NCI-H2107 (cell line): ENCODE results near the gene GLUL.

Experiments used
- DNase-seq: peaks from one replicate; lab custom pipeline; 2025; lab: John Stamatoyannopoulos, UW

Gene GLUL

DNA sequence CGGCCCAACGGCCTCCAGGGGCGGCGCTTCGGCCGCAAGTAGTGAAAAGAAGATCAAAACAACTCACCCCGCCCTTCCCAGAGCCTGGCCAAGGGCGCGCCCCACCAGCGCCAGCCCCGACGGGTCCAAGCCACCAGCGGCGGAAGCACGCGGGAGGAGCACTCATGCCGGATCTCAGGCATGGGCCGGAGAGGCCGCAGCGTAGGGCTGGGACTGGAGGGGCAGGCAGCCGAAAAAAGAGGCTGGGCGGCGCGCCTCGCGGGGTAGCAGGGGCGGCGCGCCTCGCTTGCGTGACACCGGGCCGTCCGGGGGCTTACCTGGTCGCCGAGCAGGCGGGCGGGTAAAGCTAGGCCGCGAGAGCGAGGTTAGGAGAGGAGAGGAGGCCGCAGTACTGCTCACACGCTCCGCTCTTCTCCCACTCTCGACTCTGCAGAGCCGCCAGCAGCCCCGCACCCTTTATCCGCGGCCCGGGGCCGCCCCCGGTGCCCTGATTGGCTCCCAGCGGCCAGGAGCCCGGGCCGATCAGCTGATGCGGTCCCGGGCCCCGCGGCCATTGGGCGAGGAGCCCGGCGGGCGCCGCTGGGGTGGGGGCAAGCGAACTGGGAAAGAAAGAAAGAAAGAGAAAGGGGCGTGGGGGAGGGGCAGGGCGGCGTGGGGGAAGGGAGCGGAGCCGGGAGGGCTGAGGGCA lies at the start of gene GLUL:
TSS of gene GLUL (minus strand) at position 429 of the 688 bp plus-strand sequence. CDS start 3,053 bp downstream, outside the sequence.
- peak; percentile 92 for DNase-seq

DNA sequence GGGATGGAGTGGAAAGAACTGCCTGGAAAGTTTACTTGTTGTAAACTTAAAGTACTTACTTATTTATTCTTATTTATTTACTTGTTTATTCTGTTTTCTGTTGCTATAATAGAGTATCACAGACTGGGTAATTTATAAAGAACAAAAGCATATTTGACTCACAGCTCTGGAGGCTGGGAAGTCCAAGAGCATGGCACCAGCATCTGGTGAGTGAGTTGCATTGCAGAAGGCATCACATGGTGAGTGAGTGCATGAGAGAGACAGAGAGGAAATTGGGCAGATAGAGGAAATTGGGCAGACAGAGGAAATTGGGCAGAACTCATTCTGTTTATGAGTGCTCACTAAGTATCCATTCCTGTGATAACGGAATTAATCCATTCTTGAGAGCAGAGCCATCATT lies 46.7 kb upstream of the GLUL start:
- no peak for DNase-seq

DNA sequence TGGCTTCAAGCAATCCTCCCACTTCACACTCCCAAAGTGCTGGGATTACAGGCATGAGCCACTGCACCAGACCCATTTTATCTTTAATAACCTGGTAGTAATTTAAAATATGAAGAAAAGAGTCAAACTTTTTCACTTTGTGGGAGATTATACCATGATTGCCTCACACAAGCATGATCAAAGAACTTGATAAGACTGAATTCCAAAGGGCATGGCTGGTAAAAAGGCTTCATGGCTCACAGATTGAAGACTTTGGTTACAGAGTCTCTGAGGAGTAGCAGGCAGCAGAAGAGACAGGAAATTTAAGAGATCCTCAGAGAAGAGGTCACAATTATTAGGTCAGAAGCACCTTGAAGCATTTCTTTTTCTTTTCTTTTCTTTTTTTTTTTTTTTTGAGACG lies 42.0 kb upstream of the GLUL start:
- DNase-seq, result no peak

DNA sequence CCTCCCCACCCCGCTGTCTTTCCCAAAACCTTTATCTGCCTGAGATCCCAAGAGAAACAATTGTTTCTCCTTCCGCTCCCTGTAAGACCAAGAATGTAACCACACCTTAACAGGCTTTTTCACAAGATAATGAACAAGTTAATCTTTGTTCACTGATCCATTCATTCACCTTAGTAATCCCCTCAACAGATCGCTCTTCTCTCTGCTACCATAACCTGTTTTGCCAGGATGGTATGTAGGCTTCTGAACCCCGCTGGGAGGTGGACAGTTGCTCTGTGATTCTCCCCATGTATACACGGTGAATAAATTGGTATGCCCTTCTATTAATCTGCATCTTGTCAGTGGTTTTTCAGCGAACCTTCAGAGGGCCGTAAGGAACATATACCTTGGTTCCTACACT lies 39.7 kb upstream of the GLUL start:
- DNase-seq, result no peak

DNA sequence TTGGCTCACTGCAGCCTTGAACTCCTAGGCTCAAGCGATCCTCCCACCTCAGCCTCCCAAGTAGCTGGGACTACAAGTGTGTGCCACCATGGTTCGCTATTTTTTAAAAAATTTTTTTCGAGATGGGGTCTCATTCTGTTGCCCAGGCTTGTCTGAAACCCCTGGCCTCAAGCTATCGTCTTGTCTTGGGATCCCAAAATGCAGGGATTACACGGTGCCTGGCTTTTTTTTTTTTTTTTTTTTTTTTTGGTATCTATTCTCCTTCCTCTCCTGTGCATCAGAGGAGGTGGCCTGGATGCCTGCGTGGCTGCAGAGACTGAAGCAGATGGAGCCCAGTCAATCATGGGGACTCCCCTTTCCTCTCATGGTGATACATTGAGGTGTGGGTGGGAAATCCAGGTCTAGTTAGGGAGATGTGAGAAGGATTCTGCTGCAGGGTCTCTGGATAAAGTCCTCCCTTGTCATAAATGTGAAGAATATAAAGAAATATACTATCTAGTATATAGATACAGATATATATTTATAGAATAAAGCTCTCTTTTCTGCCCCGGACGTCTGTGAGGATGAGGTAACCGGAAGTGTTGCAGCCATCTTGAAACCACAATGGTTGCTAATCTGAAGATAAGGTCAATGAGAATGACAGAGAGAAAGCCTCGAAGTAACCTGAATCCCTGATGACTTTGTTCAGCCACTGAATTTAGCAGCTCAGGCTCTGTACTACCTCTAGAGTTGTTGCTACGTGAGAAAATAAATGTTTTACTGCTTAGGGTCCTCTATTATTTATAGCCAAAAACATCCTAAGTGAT lies 38.9 kb upstream of the GLUL start:
- DNase-seq, result peak; percentile 11

DNA sequence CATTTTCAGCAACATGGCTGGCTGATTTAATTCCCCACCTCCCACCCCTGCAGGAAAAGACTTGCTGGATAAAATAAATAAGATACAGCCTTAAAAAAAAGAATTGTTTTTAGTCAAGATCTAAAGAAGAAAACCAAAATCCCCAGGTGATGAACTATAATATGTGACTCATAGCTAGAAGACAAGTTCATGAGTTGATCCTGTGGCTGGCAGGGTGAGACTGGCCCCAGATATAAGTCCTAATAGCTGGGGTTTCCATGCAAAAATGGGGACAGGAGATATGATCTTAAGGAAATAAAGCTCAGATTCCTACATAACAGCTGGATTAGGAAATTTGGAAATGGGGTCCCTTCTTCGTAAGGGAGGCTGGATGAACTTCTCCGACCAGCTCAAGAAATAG lies 36.5 kb upstream of the GLUL start:
- no peak for DNase-seq

DNA sequence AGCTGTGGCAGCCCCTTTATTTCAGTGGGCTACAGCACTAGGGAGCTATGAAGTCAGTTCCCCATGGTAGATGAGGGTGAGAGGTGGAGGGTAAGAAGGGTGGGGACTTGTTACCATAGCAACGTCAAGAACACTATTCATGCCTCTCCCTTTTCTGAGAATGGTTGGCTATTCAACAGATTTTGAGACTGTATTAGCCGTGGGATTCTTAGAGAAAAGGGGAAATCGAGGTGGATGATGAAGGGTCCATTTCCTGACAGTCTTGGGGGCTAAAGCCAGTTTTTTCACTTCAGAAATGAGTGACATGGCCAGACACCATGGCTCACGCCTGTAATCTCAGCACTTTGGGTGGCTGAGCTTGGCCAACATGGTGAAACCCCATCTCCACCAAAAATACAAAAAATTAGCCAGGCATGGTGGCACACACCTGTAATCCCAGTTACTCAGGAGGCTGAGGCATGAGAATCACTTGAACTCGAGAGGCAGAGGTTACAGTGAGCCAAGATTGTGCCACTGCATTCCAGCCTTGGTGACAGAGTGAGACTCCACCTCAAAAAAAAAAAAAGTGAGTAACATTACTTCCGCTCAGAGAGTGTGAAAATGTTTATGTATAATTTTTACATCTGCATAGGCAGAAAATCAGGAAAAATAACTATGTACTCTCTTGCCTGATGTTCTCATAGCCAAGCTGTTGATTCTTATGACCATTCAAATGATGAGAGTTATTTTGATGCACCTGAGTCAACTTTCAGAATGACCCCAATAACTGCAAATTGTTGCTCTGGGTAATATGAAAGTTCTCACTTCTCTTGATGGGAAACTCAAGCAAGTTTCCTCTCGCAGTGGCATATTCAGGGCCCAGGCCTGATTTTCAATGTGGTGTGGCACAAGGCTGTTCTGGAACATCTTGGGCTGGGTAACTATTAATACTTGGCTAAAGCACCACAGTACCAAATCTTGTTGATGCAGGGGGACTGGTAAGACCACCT lies 35.1 kb upstream of the GLUL start:
- no peak for DNase-seq

DNA sequence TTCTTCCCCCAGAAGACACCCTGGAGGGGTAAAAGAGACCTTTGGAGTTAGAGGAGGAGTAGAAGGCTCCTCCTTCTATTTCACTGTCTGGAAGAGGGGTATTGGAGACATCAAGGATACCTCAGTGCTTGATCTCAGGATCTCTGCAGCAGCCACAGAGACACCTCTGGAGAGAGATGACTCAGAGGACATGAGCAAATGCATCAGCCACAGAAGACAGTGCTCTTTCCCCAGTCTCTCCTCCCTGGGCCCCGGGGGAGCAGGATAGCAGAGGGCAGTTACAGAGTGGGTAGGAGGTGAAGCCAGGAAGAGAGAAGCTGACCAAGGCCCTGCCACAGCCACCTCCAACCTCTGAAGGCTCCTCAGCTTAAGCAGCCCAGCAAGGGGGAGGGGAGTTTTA lies 24.2 kb upstream of the GLUL start:
- no peak for DNase-seq

DNA sequence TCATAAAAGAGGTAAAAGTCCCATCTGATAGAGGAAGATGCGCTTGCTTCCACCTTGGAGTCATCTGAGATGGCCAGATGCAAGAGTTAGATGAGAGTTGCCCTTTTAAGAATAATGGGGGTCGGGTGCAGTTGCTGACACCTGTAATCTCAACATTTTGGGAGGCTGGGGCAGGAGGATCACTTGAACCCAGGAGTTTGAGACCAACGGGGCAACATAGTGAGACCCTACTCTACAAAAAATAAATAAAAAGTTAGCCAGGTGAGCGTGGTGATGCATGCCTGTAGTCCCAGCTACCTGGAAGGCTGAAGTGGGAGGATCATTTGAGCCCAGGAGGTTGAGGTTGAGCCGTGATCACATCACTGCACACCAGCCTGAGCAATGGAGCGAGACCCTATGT lies 22.4 kb upstream of the GLUL start:
- DNase-seq, result no peak

DNA sequence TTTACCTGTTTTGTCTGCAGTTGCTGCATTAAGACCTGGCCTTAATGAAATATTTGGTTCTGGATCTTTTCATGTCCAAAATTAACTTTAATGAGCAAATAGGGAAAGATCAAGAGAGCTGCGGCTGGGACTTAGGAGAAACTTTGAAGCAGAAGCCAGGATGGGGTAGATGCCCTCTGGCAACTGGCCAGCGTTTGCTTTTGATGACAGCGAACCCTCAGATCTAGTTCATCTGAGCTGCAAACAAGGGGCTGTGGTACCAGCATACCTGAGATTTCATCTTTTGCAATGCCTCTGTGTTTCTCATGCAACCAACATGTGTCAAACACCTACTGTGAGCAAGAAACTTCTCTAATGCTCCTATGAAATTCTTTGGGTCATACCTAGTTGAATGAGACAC lies 21.9 kb upstream of the GLUL start:
- DNase-seq, result no peak

DNA sequence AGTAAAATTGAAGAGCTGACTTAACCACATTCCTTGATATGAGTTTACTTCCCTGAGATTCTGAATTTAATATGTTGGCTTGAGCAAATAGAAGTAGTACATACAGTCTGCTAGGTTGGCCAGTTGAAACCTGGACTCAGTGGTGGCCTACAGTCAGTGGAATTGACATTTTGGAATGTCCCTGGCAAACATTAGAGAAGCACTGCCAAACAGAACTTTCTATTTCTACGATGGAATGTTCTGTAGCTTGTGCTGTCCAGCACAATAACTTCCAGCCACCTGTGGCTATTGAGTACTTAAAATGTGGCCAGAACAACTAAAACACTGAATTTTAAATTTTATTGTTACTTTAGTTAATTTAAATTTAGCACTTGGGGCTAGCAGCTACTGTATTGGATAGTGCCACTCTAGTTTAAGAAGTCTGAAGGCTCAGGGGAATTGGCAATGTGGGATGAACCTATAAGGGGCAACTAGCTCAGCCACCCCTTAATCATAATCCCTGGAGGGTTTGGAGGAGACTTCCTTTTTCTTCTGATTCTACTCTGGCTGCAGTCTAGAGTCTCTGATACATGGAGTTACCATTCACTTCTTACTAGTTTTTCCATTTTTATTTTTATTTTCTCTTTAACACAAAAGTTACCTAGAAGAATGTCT lies 19.2 kb upstream of the GLUL start:
- no peak for DNase-seq

DNA sequence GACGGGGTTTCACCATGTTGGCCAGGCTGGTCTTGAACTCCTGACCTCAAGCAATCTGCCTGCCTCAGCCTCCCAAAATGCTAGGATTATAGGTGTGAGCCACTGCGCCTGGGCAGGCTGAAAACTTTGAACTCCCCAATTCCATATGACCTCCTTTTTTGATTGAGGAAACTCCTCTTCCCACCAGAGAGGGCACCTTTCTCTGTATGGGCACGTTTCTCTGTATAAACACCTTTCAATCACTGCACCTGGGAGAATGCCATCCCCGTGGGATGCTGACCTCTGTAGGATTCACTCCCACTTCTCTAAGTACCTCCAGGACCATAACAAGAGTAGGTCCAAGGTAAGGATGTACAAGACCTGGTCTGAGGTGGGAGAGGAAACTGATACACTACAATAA lies 18.5 kb upstream of the GLUL start:
- no peak for DNase-seq

DNA sequence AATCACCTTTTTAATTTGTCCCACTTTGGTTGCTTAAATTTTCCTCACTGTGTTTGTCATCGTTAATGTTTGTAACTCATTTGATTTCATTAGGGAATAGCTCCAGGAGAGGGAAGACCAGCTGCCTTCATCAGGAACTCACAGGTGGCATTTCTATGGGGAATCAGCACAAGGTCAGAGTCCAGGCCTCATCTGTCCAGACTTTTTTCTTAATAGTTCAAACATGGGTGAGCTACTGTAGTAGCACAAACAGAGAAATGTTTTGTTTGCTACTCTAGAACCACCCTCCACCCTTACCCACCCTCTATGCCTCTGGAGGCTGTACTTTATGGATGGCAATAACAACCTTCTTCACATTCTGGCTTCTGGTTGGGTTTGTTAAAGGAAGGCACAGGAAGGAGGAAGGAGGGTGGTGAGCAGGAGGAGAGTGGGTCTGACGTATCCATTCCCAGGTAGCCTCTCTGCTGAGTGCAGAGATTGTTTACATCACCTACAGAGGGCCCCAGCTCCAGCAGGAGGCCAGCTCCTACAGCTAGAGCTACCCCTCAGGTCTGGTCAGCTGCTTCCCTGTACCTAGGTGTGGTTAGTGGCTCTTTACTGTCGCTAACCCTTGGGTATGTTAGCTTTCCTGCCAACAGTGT lies 17.0 kb upstream of the GLUL start:
- no peak for DNase-seq

DNA sequence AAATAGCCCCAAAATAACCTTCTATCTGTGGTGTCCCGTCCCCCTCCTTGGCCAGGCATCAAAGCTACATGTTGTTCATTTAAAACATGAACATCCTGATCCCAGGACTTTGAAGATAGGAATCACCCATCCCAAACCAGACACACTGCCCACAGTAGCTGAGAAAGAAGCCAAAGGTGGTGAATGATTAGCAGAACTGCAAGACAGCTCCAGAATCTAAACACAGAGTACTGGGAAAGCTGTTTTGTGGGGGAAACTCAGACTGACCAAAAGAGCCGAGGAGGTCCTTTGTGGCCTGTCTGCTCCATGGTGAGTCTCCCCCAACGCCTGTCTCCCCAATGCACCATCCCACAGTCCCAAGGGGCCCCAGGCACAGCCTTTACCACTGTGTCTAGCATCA lies 16.1 kb upstream of the GLUL start:
- DNase-seq, result no peak

DNA sequence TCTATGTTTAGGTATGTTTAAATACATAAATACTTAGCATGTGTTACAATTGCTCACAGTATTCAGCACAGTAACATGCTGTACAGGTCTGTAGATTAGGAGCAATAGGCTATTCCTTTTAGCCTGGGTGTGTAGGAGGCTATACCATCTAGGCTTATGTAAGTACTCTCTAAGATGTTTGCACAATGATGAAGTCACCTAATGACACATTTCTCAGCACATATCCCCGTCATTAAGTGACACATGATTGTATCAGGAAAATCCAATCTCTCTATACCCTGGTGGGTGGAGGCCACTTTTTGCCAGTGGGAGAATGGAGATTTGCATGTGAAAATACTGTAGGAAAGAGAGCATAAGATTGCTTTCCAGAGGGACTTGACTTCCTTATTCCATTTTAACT lies 14.4 kb upstream of the GLUL start:
- DNase-seq, result no peak

DNA sequence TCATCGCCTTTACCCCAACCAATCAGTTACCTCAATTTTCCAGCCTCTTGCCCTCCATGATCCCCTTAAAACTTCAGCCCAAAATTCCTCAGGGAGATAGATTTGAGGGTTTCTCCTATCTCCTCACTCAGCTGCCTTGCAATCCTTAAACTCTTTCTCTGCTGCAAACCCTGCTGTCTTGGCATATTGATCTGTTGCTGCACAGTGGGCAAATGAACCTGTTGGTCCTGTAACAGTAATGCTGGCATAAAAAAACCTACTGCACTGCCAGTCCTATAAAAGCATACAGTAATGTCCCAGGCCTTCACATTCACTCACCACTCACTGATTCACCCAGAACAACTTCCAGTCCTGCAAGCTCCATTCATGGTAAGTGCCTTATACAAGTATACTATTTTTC lies 14.0 kb upstream of the GLUL start:
- no peak for DNase-seq

DNA sequence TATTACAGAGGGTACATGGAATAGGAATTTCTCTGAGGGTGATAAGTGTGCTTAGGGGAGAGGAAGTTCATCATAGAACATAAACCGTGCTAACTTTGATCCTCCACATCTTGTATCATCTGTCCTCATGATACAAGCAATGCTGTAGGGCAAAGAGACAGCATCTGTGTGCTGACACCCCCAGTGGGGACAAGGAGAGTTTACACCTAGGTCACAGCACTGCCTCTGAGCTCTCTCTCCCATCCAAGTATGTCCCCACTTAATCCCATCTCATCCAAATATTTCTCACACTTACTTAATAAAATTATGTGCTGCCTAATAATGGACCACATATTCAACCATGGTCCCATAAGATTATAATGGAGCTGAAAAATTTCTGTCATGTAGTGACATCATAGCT lies 13.2 kb upstream of the GLUL start:
- no peak for DNase-seq

DNA sequence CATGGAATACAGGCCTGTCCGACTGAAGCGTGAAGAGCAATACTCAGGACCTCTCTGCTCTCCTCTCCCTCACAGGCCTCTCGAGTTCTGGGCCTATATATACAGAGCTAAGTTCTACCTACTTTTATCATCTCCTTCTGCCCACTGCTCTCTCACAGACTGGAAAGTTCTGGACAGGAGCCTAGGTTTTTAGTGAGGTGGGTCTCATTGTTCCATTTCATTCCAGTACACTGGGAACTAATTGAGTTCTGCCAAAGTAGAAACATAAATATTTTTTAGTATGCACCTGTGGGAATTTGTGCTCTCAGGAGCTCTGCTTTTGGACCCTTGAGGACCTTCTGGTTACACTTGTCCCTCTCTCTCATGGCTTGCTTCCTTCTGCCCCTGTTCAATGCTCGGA lies 9.0 kb upstream of the GLUL start, which contains the start of gene TEDDM1:
TSS of gene TEDDM1 (minus strand) at position 101 of the 400 bp plus-strand sequence. CDS start 182 bp downstream, outside the sequence.
- DNase-seq, result no peak

DNA sequence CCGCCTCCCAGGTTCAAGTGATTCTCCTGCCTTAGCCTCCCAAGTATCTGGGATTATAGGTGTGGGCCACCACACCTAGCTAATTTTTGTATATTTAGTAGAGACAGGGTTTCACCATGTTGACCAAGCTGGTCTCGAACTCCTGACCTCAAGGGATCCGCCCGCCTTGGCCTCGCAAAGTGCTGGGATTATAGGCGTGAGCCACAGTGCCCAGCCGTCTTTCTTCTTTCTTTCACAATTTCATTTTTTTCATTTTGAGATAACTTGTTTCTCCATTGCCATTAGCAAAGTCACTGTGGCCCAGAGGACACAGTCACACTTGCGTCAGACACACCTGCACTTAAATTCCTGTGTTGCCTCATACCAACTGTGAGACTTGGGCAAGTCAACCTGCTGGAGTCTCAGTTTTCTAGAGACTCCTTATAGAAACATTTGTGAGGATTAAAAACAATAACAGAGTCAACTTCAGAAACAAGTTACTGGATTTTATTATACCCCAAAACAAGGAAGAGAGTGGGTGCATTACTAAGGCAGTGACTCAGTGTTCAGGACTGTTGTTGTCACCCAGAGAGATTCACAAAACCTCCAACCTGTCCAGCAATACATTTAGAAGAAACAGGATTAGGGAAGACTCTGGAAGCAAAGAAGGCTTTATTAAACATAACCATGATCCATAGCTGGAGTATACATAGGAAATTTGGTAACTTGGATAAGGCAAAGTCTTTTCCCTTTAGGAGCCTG lies 6.2 kb upstream of the GLUL start:
- no peak for DNase-seq

DNA sequence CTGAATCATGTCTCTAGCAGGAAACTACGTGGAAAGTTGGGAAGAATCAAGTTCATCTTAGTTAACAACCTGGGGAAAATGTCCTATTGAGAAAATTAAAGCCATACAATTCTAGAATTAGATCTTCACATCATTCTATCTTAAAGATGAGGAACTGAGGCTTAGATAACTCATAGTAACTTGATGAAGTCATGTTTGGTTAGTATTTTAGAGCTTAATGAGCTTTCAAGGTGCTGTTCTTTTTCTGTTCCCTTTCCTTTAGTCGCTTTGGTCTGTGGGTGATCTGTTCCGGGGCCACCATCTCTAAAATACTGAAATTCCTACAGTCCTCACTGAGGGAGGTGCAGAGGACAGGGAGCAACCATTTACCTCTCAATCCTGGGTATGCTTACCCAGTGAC lies 4.3 kb upstream of the GLUL start:
- DNase-seq, result no peak
